ENCODE results near the gene NAB2.

GRCh38 chr12:57133916-57134315 lies 45.0 kb downstream of the NAB2 start:
- TF ChIP-seq CTCF (IDR thresholded peaks at IDR 0.05 in 8 of 11, conservative IDR thresholded peaks at IDR 0.05 in 3 of 11) (no peak), POLR2A (IDR thresholded peaks at IDR 0.05) (no peak), POLR2AphosphoS5 (IDR thresholded peaks at IDR 0.05) (no peak)

All from spleen (tissue), 7 donors.